Eye (tissue), 1 donor: ENCODE data around the gene CCSER1.

ENCODE experiments used
- DNase-seq: peaks from one replicate; pipeline ENCODE4 v3.0.0-alpha.2; 2015

CCSER1 gene

GRCh38 chr4:90207887-90208454 lies 80.8 kb downstream of the CCSER1 start:
- DNase-seq = no peak

GRCh38 chr4:90209922-90210321 lies 82.7 kb downstream of the CCSER1 start:
- no peak for DNase-seq

- DNase-seq = no peak
Measured at GRCh38 chr4:90211174-90211573, 84.0 kb downstream of the CCSER1 start.

- DNase-seq = no peak
Measured at GRCh38 chr4:90215286-90215685, 88.1 kb downstream of the CCSER1 start.

GRCh38 chr4:90219822-90220221 lies 92.6 kb downstream of the CCSER1 start:
- no peak for DNase-seq

GRCh38 chr4:90220459-90220858 lies 93.3 kb downstream of the CCSER1 start:
- DNase-seq = no peak

GRCh38 chr4:90226734-90227133 lies 99.5 kb downstream of the CCSER1 start:
- no peak for DNase-seq

GRCh38 chr4:90227177-90227576 lies 100.0 kb downstream of the CCSER1 start:
- DNase-seq = no peak

- no peak for DNase-seq
Measured at GRCh38 chr4:90234916-90235547, 107.8 kb downstream of the CCSER1 start.

- DNase-seq = no peak
Measured at GRCh38 chr4:90237751-90238530, 110.7 kb downstream of the CCSER1 start.

GRCh38 chr4:90240333-90240732 lies 113.1 kb downstream of the CCSER1 start:
- DNase-seq = no peak

- no peak for DNase-seq
Measured at GRCh38 chr4:90241008-90241407, 113.8 kb downstream of the CCSER1 start.

- DNase-seq = no peak
Measured at GRCh38 chr4:90245837-90246236, 118.6 kb downstream of the CCSER1 start.

GRCh38 chr4:90246816-90247215 lies 119.6 kb downstream of the CCSER1 start:
- DNase-seq = no peak

GRCh38 chr4:90254357-90254756 lies 127.2 kb downstream of the CCSER1 start:
- no peak for DNase-seq

- no peak for DNase-seq
Measured at GRCh38 chr4:90274175-90274574, 147.0 kb downstream of the CCSER1 start.

- DNase-seq = no peak
Measured at GRCh38 chr4:90280954-90281353, 153.8 kb downstream of the CCSER1 start.

GRCh38 chr4:90281541-90282355 lies 154.6 kb downstream of the CCSER1 start:
- DNase-seq = no peak

GRCh38 chr4:90290345-90290744 lies 163.2 kb downstream of the CCSER1 start:
- DNase-seq = no peak

GRCh38 chr4:90292438-90292837 lies 165.2 kb downstream of the CCSER1 start:
- DNase-seq = no peak

GRCh38 chr4:90293320-90293719 lies 166.1 kb downstream of the CCSER1 start:
- no peak for DNase-seq

- no peak for DNase-seq
Measured at GRCh38 chr4:90299373-90299772, 172.2 kb downstream of the CCSER1 start.

- no peak for DNase-seq
Measured at GRCh38 chr4:90306810-90307209, 179.6 kb downstream of the CCSER1 start.
